ENCODE measurements around the gene SIGLECL1.

The SIGLECL1 gene

DNA sequence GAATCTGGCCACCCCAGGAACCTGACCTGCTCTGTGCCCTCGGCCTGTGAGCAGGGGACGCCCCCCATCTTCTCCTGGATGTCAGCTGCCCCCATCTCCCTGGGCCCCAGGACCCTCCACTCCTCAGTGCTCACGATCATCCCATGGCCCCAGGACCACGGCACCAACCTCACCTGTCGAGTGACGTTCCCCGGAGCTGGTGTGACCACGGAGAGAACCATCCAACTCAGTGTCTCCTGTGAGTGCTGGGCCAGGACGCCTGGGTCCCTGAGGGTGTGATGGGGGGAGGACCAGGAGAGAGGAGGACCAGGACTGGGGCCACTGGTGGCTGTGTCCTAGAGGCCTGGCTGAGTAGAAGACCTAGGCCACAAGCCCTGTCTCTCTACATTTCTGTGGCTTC lies 39.0 kb upstream of the SIGLECL1 start:
- H3K4me3 ChIP-seq (ENCODE audit: low read depth, low read length): peak overlapping the region; percentile 67
- DNase-seq (ENCODE audit: low read depth): no peak
- TF ChIP-seq CTCF (IDR thresholded peaks at IDR 0.05; ENCODE audit: insufficient read depth, low read depth, low read length, missing control alignments): no peak

DNA sequence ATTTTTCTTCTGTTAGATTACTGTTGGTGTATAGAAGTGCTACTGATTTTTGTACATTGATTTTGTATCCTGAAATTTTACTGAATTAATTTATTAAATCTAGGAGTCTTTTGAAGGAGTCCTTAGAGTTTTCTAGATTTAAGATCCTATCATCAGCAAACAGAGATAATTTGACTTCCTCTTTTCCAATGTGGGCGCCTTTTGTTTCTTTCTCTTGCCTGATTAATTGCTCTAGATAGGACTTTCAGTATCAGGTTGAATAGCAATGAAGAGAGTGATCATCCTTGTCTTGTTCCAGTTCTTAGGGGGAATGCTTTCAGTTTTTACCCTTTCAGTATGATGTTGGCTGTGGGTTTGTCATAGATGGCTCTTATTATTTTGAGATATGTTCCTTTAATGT lies 31.6 kb upstream of the SIGLECL1 start:
- peak; percentile 33 for DNase-seq (ENCODE audit: low read depth)
- no peak for TF ChIP-seq CTCF (IDR thresholded peaks at IDR 0.05; ENCODE audit: insufficient read depth, low read depth, low read length, missing control alignments)
- H3K4me3 ChIP-seq (ENCODE audit: low read depth, low read length): no peak overlapping the region

- no peak for DNase-seq (ENCODE audit: low read depth)
- TF ChIP-seq CTCF (IDR thresholded peaks at IDR 0.05; ENCODE audit: insufficient read depth, low read depth, low read length, missing control alignments): no peak
- no peak overlapping the region for H3K4me3 ChIP-seq (ENCODE audit: low read depth, low read length)
Measured at GRCh38 chr19:51219971-51220370, 30.9 kb upstream of the SIGLECL1 start.

DNA sequence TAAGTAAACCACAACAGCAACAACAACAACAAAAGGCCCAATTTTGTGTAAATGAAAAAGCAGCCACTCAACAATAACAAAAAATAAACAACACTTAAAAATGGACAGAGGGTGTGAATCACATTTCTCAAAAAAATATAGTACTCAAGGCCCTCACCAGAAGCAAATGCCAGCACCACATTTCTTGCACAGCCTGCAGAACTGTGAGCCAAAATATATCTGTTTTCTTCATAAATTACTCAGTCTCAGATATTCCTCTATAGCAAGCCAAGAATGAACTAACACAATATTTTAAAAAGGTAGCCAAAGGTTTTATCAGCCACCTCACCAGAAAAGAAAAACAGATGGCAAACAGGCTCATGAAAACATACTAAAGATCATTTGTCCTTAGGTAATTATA lies 29.9 kb upstream of the SIGLECL1 start:
- no peak for TF ChIP-seq CTCF (IDR thresholded peaks at IDR 0.05; ENCODE audit: insufficient read depth, low read depth, low read length, missing control alignments)
- no peak for DNase-seq (ENCODE audit: low read depth)
- H3K4me3 ChIP-seq (ENCODE audit: low read depth, low read length): no peak overlapping the region

- no peak for TF ChIP-seq CTCF (IDR thresholded peaks at IDR 0.05; ENCODE audit: insufficient read depth, low read depth, low read length, missing control alignments)
- H3K4me3 ChIP-seq (ENCODE audit: low read depth, low read length): no peak overlapping the region
Measured at GRCh38 chr19:51224163-51224641, 26.7 kb upstream of the SIGLECL1 start.

DNA sequence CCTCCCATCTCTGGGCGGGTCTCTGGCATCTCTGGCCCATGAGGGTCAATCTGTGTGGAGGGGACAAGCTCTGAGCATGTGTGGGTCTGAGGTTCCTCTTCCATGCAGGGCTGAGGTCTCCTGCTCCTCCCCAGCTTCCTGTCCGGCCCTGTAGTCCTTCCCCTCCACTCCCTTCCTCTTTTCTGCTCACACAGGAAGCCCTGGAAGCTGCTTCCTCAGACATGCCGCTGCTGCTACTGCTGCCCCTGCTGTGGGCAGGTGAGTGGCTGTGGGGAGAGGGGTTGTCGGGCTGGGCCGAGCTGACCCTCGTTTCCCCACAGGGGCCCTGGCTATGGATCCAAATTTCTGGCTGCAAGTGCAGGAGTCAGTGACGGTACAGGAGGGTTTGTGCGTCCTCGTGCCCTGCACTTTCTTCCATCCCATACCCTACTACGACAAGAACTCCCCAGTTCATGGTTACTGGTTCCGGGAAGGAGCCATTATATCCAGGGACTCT lies 25.9 kb upstream of the SIGLECL1 start, which contains the start of gene CD33:
CD33 (plus strand) TSS at position 183 of the 496 bp plus-strand sequence; CDS start at position 222, 39 bp downstream.
- DNase-seq (ENCODE audit: low read depth): peak; percentile 54
- H3K4me3 ChIP-seq (ENCODE audit: low read depth, low read length): peak within 1 kb of the TSS; percentile 62

More at GRCh38 chr19:51224163-51224641, 26.7 kb upstream of the SIGLECL1 start:
- no peak for DNase-seq (ENCODE audit: low read depth)

DNA sequence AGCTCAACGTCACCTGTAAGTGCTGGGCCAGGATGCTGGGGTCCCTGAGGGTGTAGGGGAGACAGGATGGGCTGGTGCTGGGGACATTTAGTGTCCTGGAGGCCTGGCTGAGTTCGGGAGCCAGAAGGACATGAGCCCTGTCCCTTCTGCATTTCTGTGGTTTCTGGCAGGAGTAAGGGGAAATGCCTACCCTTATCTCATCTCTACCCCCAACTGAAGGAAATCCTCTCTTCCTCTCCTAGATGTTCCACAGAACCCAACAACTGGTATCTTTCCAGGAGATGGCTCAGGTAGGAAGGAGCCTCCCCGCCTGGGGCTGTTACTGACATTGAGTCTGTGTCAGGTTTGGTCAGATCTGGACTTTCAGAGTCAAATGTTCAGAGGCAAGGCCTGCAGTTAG lies 24.8 kb upstream of the SIGLECL1 start:
- no peak for DNase-seq (ENCODE audit: low read depth)
- peak overlapping the region; percentile 62 for H3K4me3 ChIP-seq (ENCODE audit: low read depth, low read length)
- no peak for TF ChIP-seq CTCF (IDR thresholded peaks at IDR 0.05; ENCODE audit: insufficient read depth, low read depth, low read length, missing control alignments)
